AG09319 (cell line): Measurements from ENCODE around the gene CCDC192.
A peak's percentile ranks its signal among the peaks of the same experiment; 100 is the strongest.

Experiments
- DNase-seq: peaks from one replicate; pipeline ENCODE4 v3.0.0-alpha.2; 2010; ENCODE audit warnings: low read depth; ENCODE audit errors: extremely low read depth
- TF ChIP-seq, protein P1 (sequence below): IDR thresholded peaks from 2 replicates; pipeline ENCODE4 v1.5.1; 2011; ENCODE audit warnings: low read depth, mild to moderate bottlenecking, inconsistent platforms, low read length, moderate library complexity

CCDC192 gene

DNA sequence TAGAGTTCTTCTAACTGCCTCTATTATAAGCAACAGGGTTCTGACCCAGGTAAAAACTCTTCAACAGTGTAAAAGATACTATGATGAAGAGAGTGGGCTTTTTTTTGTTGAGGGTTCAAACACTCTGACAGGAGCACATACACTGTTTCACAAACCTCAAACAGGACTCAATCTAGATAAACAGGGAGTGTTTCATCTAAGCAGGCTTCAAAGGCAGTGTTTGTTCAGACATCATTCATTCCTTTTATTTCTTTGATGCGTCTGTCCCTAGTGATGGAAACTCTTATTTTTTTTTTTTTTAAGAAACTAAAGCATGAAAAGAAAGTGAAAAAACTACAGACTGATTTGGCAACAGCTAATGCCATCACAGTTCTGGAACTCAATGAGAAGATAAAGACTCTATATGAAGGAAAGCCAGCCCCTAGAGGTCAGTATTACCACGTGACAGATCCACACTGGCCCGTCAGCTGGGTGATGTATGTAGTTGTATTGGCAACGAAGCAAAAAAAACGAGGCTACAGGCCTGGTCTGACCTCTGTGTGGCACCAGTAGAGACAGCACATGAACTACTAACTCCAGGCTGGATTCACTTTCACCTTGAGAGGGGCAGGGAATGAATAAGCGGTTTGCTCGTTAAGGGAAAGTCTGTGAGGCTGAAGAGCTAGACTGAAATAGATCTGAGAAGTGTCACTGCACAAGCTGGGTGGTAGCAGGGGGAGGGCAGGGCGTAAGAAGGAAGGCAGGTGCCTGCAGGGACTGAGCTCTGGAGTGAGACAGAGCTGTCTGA lies 172.2 kb downstream of the CCDC192 start:
- TF ChIP-seq, protein P1, sequence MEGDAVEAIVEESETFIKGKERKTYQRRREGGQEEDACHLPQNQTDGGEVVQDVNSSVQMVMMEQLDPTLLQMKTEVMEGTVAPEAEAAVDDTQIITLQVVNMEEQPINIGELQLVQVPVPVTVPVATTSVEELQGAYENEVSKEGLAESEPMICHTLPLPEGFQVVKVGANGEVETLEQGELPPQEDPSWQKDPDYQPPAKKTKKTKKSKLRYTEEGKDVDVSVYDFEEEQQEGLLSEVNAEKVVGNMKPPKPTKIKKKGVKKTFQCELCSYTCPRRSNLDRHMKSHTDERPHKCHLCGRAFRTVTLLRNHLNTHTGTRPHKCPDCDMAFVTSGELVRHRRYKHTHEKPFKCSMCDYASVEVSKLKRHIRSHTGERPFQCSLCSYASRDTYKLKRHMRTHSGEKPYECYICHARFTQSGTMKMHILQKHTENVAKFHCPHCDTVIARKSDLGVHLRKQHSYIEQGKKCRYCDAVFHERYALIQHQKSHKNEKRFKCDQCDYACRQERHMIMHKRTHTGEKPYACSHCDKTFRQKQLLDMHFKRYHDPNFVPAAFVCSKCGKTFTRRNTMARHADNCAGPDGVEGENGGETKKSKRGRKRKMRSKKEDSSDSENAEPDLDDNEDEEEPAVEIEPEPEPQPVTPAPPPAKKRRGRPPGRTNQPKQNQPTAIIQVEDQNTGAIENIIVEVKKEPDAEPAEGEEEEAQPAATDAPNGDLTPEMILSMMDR = peak; percentile 5
- no peak for DNase-seq

DNA sequence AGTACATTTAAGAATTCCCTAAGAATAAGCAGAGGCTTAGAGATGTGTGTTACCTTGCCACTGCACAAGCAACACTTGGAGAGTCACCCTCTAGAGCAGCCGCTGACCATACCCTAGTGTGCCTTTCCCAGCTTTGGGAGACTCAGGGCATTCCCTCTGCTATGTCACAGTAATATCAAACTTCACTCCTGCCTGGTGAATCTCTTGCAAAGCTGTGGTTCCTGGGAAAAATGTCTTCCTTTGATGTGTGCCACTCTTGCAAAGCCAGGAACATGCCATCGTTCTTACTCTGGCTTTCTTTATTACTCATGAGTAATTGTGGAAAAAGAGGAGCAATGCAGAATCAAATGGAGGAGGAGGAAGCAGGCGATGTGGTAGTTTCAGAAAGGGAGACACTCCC lies 173.2 kb downstream of the CCDC192 start:
- TF ChIP-seq, protein P1 = no peak
- DNase-seq = no peak

DNA sequence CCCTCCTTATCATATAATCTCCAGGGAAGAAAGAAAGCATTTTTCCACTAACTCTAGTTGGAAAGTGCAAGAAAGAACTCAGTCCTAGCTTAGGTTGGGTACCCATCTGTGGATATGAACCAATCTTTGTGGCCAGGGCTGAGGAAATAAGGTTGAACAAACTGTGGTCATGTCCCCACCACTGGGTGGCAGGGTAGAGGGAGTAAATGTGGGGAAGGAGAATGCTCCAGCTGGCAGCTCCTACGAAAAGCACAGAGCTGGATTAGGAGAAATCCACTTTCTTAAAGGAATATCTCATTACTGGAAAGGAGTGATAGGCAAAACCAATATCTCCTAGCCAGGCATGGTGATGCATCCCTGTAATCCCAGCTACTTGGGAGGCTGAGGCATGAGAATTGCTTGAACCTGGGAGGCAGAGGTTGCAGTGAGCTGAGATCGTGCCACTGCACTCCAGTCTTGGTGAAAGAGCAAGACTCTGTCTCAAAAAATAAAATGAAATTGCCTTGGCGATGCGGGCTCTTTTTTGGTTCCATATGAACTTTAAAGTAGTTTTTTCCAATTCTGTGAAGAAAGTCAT lies 175.1 kb downstream of the CCDC192 start:
- TF ChIP-seq, protein P1 = peak; percentile 50
- no peak for DNase-seq

DNA sequence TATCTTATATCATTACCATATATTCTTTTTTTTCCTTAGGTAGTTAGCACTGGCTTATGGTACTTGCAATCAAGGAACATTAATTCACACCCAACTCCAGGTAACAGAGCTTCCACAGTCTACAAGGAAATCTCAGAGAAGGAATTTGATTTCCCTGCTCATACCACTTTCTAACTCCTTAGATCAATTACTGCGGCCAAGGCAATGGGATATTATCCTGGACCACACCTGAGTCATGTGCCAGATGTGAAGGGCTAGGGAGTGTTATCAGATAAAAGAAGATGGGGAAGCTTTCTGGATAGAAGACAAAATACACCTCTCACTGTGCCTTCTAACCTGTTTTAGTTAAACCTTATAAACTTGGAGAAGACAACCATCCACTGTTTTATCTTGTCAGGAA lies 181.2 kb downstream of the CCDC192 start:
- TF ChIP-seq, protein P1 = no peak
- no peak for DNase-seq

DNA sequence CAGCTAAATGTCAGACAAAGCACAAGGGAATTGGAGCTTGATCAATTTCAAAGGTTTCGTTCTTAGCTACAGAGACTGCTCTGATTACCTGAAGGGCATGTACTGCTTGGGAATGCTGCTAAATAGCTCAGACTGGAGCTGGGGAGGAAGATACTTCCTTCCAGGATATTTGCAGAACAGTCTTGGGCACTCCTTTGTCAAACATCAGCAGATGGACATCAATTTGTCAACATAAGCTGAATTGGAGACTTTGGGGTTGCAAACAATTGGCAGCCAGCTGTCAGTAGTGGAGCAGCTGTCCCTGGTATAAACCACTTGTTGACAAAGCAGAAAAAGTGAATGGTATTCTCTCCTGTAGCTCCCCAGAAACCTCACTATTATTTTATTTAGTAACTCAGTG lies 182.0 kb downstream of the CCDC192 start:
- TF ChIP-seq, protein P1 = no peak
- DNase-seq = no peak

DNA sequence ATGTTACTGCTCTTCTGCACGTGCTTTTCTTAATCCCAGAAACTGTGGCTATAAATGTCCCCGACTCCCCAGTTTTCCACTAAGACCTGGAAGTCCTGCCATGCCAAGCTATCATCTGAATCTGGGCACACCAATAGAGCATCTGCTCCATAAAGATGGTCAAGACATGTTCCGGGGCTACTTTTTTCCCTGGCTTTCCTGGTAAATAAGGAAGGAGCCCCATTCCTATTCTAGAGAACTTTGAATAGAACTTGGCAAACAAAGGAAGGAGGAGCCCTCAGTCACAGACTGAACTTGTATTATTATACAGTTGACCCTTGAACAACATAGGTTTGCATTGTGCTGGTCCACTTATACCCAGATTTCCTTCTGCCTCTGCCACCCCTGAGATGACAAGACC lies 182.9 kb downstream of the CCDC192 start:
- no peak for DNase-seq
- TF ChIP-seq, protein P1 = no peak

DNA sequence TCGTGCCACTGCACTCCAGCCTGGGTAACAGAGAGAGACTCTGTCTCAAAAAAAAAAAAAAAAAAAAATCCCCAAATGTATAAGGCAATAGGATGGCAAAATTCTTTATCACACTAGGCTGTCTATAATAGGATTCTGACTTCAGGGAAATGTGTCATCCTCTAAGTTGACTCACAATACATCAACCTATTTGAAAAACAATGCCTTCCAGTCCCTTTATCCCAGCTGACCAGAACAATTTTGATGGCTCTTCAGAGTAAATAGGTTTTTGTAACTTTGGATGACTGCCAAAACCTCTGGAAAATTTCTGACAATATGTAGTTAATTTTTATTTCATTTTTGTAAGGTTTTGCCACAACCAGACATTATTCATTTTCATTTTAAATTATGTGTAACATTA lies 184.1 kb downstream of the CCDC192 start:
- TF ChIP-seq, protein P1 = no peak
- DNase-seq = no peak
